ENCODE results near the gene MRPL46.

The MRPL46 gene

GRCh38 chr15:88428053-88428452 is 39.1 kb downstream of the MRPL46 start:
- DNase-seq (ENCODE audit: low read depth), result no peak
- H3K4me3 ChIP-seq (ENCODE audit: low read depth, low read length), result no peak overlapping the region
- TF ChIP-seq MYC (IDR thresholded peaks at IDR 0.05; ENCODE audit: low read depth, low read length) (no peak), POLR2A (IDR thresholded peaks at IDR 0.05; ENCODE audit: extremely low read depth, insufficient read length) (no peak)
- TF ChIP-seq, protein P1, sequence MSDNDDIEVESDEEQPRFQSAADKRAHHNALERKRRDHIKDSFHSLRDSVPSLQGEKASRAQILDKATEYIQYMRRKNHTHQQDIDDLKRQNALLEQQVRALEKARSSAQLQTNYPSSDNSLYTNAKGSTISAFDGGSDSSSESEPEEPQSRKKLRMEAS (IDR thresholded peaks at IDR 0.05; ENCODE audit: low read depth, low read length), result no peak
- TF ChIP-seq, protein P2, sequence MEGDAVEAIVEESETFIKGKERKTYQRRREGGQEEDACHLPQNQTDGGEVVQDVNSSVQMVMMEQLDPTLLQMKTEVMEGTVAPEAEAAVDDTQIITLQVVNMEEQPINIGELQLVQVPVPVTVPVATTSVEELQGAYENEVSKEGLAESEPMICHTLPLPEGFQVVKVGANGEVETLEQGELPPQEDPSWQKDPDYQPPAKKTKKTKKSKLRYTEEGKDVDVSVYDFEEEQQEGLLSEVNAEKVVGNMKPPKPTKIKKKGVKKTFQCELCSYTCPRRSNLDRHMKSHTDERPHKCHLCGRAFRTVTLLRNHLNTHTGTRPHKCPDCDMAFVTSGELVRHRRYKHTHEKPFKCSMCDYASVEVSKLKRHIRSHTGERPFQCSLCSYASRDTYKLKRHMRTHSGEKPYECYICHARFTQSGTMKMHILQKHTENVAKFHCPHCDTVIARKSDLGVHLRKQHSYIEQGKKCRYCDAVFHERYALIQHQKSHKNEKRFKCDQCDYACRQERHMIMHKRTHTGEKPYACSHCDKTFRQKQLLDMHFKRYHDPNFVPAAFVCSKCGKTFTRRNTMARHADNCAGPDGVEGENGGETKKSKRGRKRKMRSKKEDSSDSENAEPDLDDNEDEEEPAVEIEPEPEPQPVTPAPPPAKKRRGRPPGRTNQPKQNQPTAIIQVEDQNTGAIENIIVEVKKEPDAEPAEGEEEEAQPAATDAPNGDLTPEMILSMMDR (IDR thresholded peaks at IDR 0.05; ENCODE audit: low read depth, low read length), result no peak

DNA sequence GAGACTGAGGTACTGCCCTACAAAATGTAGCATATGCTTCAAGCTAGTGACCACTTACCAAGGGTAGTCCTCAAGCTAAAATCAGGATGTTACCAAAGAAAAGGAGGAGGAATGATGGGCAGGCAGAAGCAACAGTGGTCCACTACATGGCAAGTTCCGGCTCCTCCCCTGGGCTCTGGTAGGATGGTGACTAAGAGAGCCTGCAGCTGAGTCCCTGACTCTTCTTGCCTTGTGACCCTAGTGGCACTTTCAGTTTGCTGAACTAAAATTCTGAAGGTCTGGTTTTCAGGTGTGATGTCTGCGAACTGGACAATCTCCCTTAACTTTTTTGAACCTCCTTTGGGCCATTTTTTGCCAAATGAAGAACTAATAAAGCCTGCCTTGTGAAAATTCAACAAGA is 40.9 kb downstream of the MRPL46 start:
- no peak for DNase-seq (ENCODE audit: low read depth)
- H3K4me3 ChIP-seq (ENCODE audit: low read depth, low read length), result no peak overlapping the region
- TF ChIP-seq POLR2A (IDR thresholded peaks at IDR 0.05; ENCODE audit: extremely low read depth, insufficient read length) (no peak), MYC (IDR thresholded peaks at IDR 0.05; ENCODE audit: low read depth, low read length) (no peak)
- TF ChIP-seq, protein P2 (IDR thresholded peaks at IDR 0.05; ENCODE audit: low read depth, low read length), result no peak
- TF ChIP-seq, protein P1 (IDR thresholded peaks at IDR 0.05; ENCODE audit: low read depth, low read length), result no peak

GRCh38 chr15:88423331-88423730 is 43.9 kb downstream of the MRPL46 start:
- H3K4me3 ChIP-seq (ENCODE audit: low read depth, low read length), result no peak overlapping the region
- TF ChIP-seq, protein P1 (IDR thresholded peaks at IDR 0.05; ENCODE audit: low read depth, low read length), result no peak
- no peak for TF ChIP-seq MYC (IDR thresholded peaks at IDR 0.05; ENCODE audit: low read depth, low read length)
- TF ChIP-seq, protein P2 (IDR thresholded peaks at IDR 0.05; ENCODE audit: low read depth, low read length), result no peak
- TF ChIP-seq POLR2A (IDR thresholded peaks at IDR 0.05; ENCODE audit: extremely low read depth, insufficient read length), result no peak
- DNase-seq (ENCODE audit: low read depth), result no peak

DNA sequence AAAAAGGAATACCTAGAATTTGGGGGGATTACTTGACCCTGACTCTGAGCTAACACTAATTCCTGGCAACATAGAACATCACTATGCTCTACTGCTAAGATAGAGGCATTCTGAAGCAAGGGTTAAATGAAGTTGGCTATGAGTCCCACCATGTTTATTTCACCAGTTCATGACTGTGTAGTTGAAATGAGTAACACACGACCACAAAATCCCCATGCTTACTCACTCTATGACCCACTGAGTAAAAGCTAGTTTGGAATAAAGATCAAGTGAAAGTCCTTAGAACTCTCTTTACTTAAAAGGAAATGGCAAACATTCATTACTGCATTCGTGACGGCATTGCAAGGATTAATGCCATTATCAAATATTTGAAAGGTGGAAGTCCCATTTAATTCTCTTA is 47.4 kb downstream of the MRPL46 start:
- H3K4me3 ChIP-seq (ENCODE audit: low read depth, low read length), result no peak overlapping the region
- TF ChIP-seq, protein P2 (IDR thresholded peaks at IDR 0.05; ENCODE audit: low read depth, low read length), result no peak
- no peak for TF ChIP-seq MYC (IDR thresholded peaks at IDR 0.05; ENCODE audit: low read depth, low read length)
- TF ChIP-seq, protein P1 (IDR thresholded peaks at IDR 0.05; ENCODE audit: low read depth, low read length), result no peak
- no peak for TF ChIP-seq POLR2A (IDR thresholded peaks at IDR 0.05; ENCODE audit: extremely low read depth, insufficient read length)
- no peak for DNase-seq (ENCODE audit: low read depth)

All from NB4 (cell line).